Measurements from ENCODE around the gene PTPRN2. TPM values are rescaled to one million over a fixed set of nuclear protein-coding genes. Genes with fewer than 3 reads are reported as not detected.
A peak's percentile ranks its signal among the peaks of the same experiment; 100 is the strongest.

Gene PTPRN2
- total RNA-seq, 4 donors from 2014 or later, result 14.9 to 34.3 (median 21.3) TPM

DNA sequence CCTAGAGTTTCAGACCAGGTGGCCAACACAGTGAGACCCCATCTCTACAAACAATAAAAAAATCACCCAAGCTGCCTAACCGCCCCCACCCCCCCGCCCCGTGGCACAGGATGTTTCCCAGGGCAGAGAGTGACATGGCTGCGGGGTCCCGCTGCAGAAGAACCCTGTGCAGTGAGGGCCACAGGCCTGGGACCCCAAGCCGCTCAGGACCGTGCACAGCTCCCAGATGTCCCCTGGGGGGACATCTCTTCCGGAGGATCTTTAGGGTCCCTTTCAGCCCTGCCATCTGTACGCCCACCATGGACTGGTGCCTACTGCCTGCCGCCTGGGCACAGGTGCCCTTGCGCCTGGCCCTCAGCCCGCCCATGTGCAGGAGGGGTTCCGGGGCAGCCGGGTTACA lies 877.2 kb downstream of the PTPRN2 start:
- DNase-seq, result peak in 1 of 3 donors; percentile 8
- TF ChIP-seq, protein P1, sequence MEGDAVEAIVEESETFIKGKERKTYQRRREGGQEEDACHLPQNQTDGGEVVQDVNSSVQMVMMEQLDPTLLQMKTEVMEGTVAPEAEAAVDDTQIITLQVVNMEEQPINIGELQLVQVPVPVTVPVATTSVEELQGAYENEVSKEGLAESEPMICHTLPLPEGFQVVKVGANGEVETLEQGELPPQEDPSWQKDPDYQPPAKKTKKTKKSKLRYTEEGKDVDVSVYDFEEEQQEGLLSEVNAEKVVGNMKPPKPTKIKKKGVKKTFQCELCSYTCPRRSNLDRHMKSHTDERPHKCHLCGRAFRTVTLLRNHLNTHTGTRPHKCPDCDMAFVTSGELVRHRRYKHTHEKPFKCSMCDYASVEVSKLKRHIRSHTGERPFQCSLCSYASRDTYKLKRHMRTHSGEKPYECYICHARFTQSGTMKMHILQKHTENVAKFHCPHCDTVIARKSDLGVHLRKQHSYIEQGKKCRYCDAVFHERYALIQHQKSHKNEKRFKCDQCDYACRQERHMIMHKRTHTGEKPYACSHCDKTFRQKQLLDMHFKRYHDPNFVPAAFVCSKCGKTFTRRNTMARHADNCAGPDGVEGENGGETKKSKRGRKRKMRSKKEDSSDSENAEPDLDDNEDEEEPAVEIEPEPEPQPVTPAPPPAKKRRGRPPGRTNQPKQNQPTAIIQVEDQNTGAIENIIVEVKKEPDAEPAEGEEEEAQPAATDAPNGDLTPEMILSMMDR (IDR thresholded peaks at IDR 0.05), result no peak
- no peak for TF ChIP-seq POLR2A (IDR thresholded peaks at IDR 0.05)
- no peaks in the 10 kb centered on the region for H3K9me3 ChIP-seq

GRCh38 chr7:157709531-157710251 lies 877.9 kb downstream of the PTPRN2 start:
- no peaks in the 10 kb centered on the region for H3K36me3 ChIP-seq

More for the DNA sequence above, 877.2 kb downstream of the PTPRN2 start:
- Histone ChIP-seq H3K27ac (no peak overlapping the region), H3K27me3 (no peaks in the 10 kb centered on the region), H3K36me3 (no peaks in the 10 kb centered on the region), H3K4me1 (no peaks in the 10 kb centered on the region), H3K4me3 (no peak overlapping the region)

DNA sequence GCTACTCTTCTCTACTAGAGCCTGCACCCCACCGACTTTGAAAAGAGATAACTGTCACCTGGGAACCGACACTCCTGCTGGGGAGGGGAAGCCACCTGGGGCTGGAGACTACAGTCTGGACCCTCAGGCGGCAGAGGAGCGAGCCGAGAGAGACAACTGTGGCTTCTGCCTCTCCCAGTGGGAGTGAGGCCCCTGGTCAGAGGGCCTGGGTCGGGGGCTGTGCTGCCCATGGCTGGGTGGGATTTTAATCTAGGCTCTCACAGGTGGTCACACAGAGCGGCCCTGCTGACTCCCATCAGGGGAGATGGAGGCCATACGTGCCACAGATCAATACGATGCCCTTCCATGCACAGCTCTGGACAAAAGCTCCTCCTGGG lies 878.7 kb downstream of the PTPRN2 start:
- Histone ChIP-seq H3K27me3 (no peaks in the 10 kb centered on the region), H3K9me3 (no peaks in the 10 kb centered on the region), H3K4me1 (no peaks in the 10 kb centered on the region), H3K36me3 (no peaks in the 10 kb centered on the region), H3K27ac (no peak overlapping the region), H3K4me3 (no peak overlapping the region)
- peak in 2 of 3 donors; percentile 14 to 22 for DNase-seq
- TF ChIP-seq POLR2A (IDR thresholded peaks at IDR 0.05), result no peak
- TF ChIP-seq, protein P1 (IDR thresholded peaks at IDR 0.05), result no peak

More at GRCh38 chr7:157709531-157710251, 877.9 kb downstream of the PTPRN2 start:
- H3K27ac ChIP-seq, result no peak overlapping the region
- TF ChIP-seq POLR2A (IDR thresholded peaks at IDR 0.05), result no peak
- TF ChIP-seq, protein P1 (IDR thresholded peaks at IDR 0.05), result no peak
- no peak overlapping the region for H3K4me3 ChIP-seq
- no peaks in the 10 kb centered on the region for H3K4me1 ChIP-seq
- DNase-seq, result peak in 2 of 3 donors; percentile 29 to 31
- H3K27me3 ChIP-seq, result no peaks in the 10 kb centered on the region
- H3K9me3 ChIP-seq, result no peaks in the 10 kb centered on the region

- Histone ChIP-seq H3K27me3 (no peaks in the 10 kb centered on the region), H3K9me3 (no peaks in the 10 kb centered on the region), H3K4me1 (no peaks in the 10 kb centered on the region), H3K4me3 (no peak overlapping the region), H3K36me3 (no peaks in the 10 kb centered on the region), H3K27ac (no peak overlapping the region)
- TF ChIP-seq, protein P1 (IDR thresholded peaks at IDR 0.05), result no peak
- no peak for TF ChIP-seq POLR2A (IDR thresholded peaks at IDR 0.05)
- peak in 2 of 3 donors; percentile 24 to 40 for DNase-seq
Measured at GRCh38 chr7:157707983-157708918, 879.4 kb downstream of the PTPRN2 start.

GRCh38 chr7:157704365-157704764 lies 883.3 kb downstream of the PTPRN2 start:
- Histone ChIP-seq H3K4me1 (no peaks in the 10 kb centered on the region), H3K4me3 (no peak overlapping the region), H3K9me3 (no peaks in the 10 kb centered on the region), H3K27me3 (no peaks in the 10 kb centered on the region), H3K27ac (no peak overlapping the region), H3K36me3 (no peaks in the 10 kb centered on the region)
- DNase-seq, result peak in 1 of 3 donors; percentile 8
- TF ChIP-seq, protein P1 (IDR thresholded peaks at IDR 0.05), result no peak
- no peak for TF ChIP-seq POLR2A (IDR thresholded peaks at IDR 0.05)
